ENCODE results near the gene EDEM1. TPM values are rescaled to one million over a fixed set of nuclear protein-coding genes. Genes with fewer than 3 reads are reported as not detected.

Gene EDEM1
- total and polyA plus RNA-seq, 9 donors, result 11.5 to 43.4 (median 27.2) TPM

- H3K9me3 ChIP-seq, result no peaks in the 10 kb centered on the region
- WGBS, 3 donors, result 76 to 90% (median 76%) methylated on average over 5 of the region's 5 CpGs
- TF ChIP-seq POLR2A (IDR thresholded peaks at IDR 0.05), result no peak
- no peak for TF ChIP-seq EP300 (IDR thresholded peaks at IDR 0.05)
- TF ChIP-seq CTCF (IDR thresholded peaks at IDR 0.05), result no peak
- H3K4me3 ChIP-seq, result no peak overlapping the region
- no peaks in the 10 kb centered on the region for H3K36me3 ChIP-seq
- no peak overlapping the region for H3K27ac ChIP-seq
- no peaks in the 10 kb centered on the region for H3K27me3 ChIP-seq
- H3K4me1 ChIP-seq (ENCODE audit: insufficient read depth), result no peaks in the 10 kb centered on the region
- DNase-seq, result no peak
- intact Hi-C loops (cut with DNase I), result no loop called here
These were observed 11.7 kb downstream of the EDEM1 start for GRCh38 chr3:5198986-5199731.

- H3K4me1 ChIP-seq (ENCODE audit: insufficient read depth), result no peaks in the 10 kb centered on the region
- no peaks in the 10 kb centered on the region for H3K36me3 ChIP-seq
- H3K9me3 ChIP-seq, result no peaks in the 10 kb centered on the region
- H3K27me3 ChIP-seq, result no peaks in the 10 kb centered on the region
- intact Hi-C loops (cut with DNase I), result no loop called here
- 75 to 79% (median 77%) methylated on average over 6 of the region's 6 CpGs for WGBS, 3 donors
- no peak overlapping the region for H3K4me3 ChIP-seq
- no peak for DNase-seq
- H3K27ac ChIP-seq, result no peak overlapping the region
- TF ChIP-seq EP300 (IDR thresholded peaks at IDR 0.05) (no peak), POLR2A (IDR thresholded peaks at IDR 0.05) (no peak), CTCF (IDR thresholded peaks at IDR 0.05) (no peak)
These were observed 14.0 kb downstream of the EDEM1 start for GRCh38 chr3:5201536-5201935.

- no peak overlapping the region for H3K4me3 ChIP-seq
- H3K36me3 ChIP-seq, result no peaks in the 10 kb centered on the region
- WGBS, 3 donors, result 93 to 96% (median 95%) methylated on average over 2 of the region's 2 CpGs
- no peak for DNase-seq
- no peaks in the 10 kb centered on the region for H3K27me3 ChIP-seq
- no peak overlapping the region for H3K27ac ChIP-seq
- H3K9me3 ChIP-seq, result no peaks in the 10 kb centered on the region
- no peaks in the 10 kb centered on the region for H3K4me1 ChIP-seq (ENCODE audit: insufficient read depth)
- intact Hi-C loops (cut with DNase I), result no loop called here
- TF ChIP-seq POLR2A (IDR thresholded peaks at IDR 0.05) (no peak), EP300 (IDR thresholded peaks at IDR 0.05) (no peak), CTCF (IDR thresholded peaks at IDR 0.05) (no peak)
These were observed 14.7 kb downstream of the EDEM1 start for GRCh38 chr3:5202222-5202621.

- intact Hi-C loops (cut with DNase I), result no loop called here
- TF ChIP-seq EP300 (IDR thresholded peaks at IDR 0.05) (no peak), CTCF (IDR thresholded peaks at IDR 0.05) (no peak), POLR2A (IDR thresholded peaks at IDR 0.05) (no peak)
- 81 to 86% (median 81%) methylated on average over 7 of the region's 7 CpGs for WGBS, 3 donors
- no peak for DNase-seq
- Histone ChIP-seq H3K27ac (no peak overlapping the region), H3K36me3 (no peaks in the 10 kb centered on the region), H3K4me1 (ENCODE audit: insufficient read depth) (no peaks in the 10 kb centered on the region), H3K4me3 (no peak overlapping the region), H3K27me3 (no peaks in the 10 kb centered on the region), H3K9me3 (no peaks in the 10 kb centered on the region)
These were observed 17.8 kb downstream of the EDEM1 start for GRCh38 chr3:5205165-5205941.

All from ovary (tissue), 9 donors.